ENCODE data around the gene MACROH2A1.

Gene MACROH2A1

GRCh38 chr5:135318924-135319323, 80.1 kb downstream of the MACROH2A1 start:
- Histone ChIP-seq H3K27me3 (ENCODE audit: insufficient read depth, low read length, poor library complexity) (no peaks in the 10 kb centered on the region), H3K36me3 (ENCODE audit: insufficient read depth, low read length) (no peaks in the 10 kb centered on the region), H3K27ac (ENCODE audit: low read length) (no peak overlapping the region), H3K4me1 (ENCODE audit: insufficient read depth, low read length) (no peaks in the 10 kb centered on the region), H3K4me3 (ENCODE audit: low read depth in 1 of 2, low read length in 2 of 2) (no peak overlapping the region), H2AFZ (ENCODE audit: low read depth, low read length) (no peak overlapping the region), H3K9ac (ENCODE audit: low read depth, low read length) (no peak overlapping the region), H4K20me1 (ENCODE audit: insufficient read depth, low read length) (no peaks in the 10 kb centered on the region), H3K4me2 (ENCODE audit: insufficient read depth, low read length) (no peak overlapping the region), H3K79me2 (ENCODE audit: insufficient read depth, low read length) (no peaks in the 10 kb centered on the region), H3K9me3 (ENCODE audit: insufficient read depth, low read length, severe bottlenecking) (no peaks in the 10 kb centered on the region)
- TF ChIP-seq CTCF (IDR thresholded peaks at IDR 0.05; ENCODE audit: borderline replicate concordance, extremely low read depth, low read length, poor library complexity, severe bottlenecking) (no peak), EZH2 (IDR thresholded peaks at IDR 0.05; ENCODE audit: borderline replicate concordance, low read depth, low read length, severe bottlenecking) (no peak)
- no peak for DNase-seq
- ATAC-seq (ENCODE audit: insufficient read depth, low read depth) = no peak

GRCh38 chr5:135318037-135318436, 81.0 kb downstream of the MACROH2A1 start:
- Histone ChIP-seq H4K20me1 (ENCODE audit: insufficient read depth, low read length) (no peaks in the 10 kb centered on the region), H3K79me2 (ENCODE audit: insufficient read depth, low read length) (no peaks in the 10 kb centered on the region), H3K27ac (ENCODE audit: low read length) (no peak overlapping the region), H2AFZ (ENCODE audit: low read depth, low read length) (no peak overlapping the region), H3K4me3 (ENCODE audit: low read depth in 1 of 2, low read length in 2 of 2) (no peak overlapping the region), H3K9me3 (ENCODE audit: insufficient read depth, low read length, severe bottlenecking) (no peaks in the 10 kb centered on the region), H3K27me3 (ENCODE audit: insufficient read depth, low read length, poor library complexity) (no peaks in the 10 kb centered on the region), H3K9ac (ENCODE audit: low read depth, low read length) (no peak overlapping the region), H3K4me1 (ENCODE audit: insufficient read depth, low read length) (no peaks in the 10 kb centered on the region), H3K4me2 (ENCODE audit: insufficient read depth, low read length) (no peak overlapping the region), H3K36me3 (ENCODE audit: insufficient read depth, low read length) (no peaks in the 10 kb centered on the region)
- TF ChIP-seq CTCF (IDR thresholded peaks at IDR 0.05; ENCODE audit: borderline replicate concordance, extremely low read depth, low read length, poor library complexity, severe bottlenecking) = no peak
- no peak for TF ChIP-seq EZH2 (IDR thresholded peaks at IDR 0.05; ENCODE audit: borderline replicate concordance, low read depth, low read length, severe bottlenecking)
- ATAC-seq (ENCODE audit: insufficient read depth, low read depth) = no peak
- no peak for DNase-seq

- Histone ChIP-seq H3K9me3 (ENCODE audit: insufficient read depth, low read length, severe bottlenecking) (no peaks in the 10 kb centered on the region), H3K79me2 (ENCODE audit: insufficient read depth, low read length) (no peaks in the 10 kb centered on the region), H4K20me1 (ENCODE audit: insufficient read depth, low read length) (no peaks in the 10 kb centered on the region), H3K36me3 (ENCODE audit: insufficient read depth, low read length) (no peaks in the 10 kb centered on the region), H2AFZ (ENCODE audit: low read depth, low read length) (no peak overlapping the region), H3K4me3 (ENCODE audit: low read depth in 1 of 2, low read length in 2 of 2) (no peak overlapping the region), H3K27ac (ENCODE audit: low read length) (no peak overlapping the region), H3K4me1 (ENCODE audit: insufficient read depth, low read length) (no peaks in the 10 kb centered on the region), H3K9ac (ENCODE audit: low read depth, low read length) (no peak overlapping the region), H3K27me3 (ENCODE audit: insufficient read depth, low read length, poor library complexity) (no peaks in the 10 kb centered on the region), H3K4me2 (ENCODE audit: insufficient read depth, low read length) (no peak overlapping the region)
- DNase-seq (no peak), ATAC-seq (ENCODE audit: insufficient read depth, low read depth) (no peak)
- TF ChIP-seq CTCF (IDR thresholded peaks at IDR 0.05; ENCODE audit: borderline replicate concordance, extremely low read depth, low read length, poor library complexity, severe bottlenecking) (no peak), EZH2 (IDR thresholded peaks at IDR 0.05; ENCODE audit: borderline replicate concordance, low read depth, low read length, severe bottlenecking) (no peak)
These were observed 81.7 kb downstream of the MACROH2A1 start for GRCh38 chr5:135317286-135317685.

- H3K27me3 ChIP-seq (ENCODE audit: insufficient read depth, low read length, poor library complexity) = no peaks in the 10 kb centered on the region
- no peak for TF ChIP-seq CTCF (IDR thresholded peaks at IDR 0.05; ENCODE audit: borderline replicate concordance, extremely low read depth, low read length, poor library complexity, severe bottlenecking)
- no peak for TF ChIP-seq EZH2 (IDR thresholded peaks at IDR 0.05; ENCODE audit: borderline replicate concordance, low read depth, low read length, severe bottlenecking)
- no peak overlapping the region for H3K9ac ChIP-seq (ENCODE audit: low read depth, low read length)
- no peak overlapping the region for H3K4me3 ChIP-seq (ENCODE audit: low read depth in 1 of 2, low read length in 2 of 2)
- no peaks in the 10 kb centered on the region for H3K36me3 ChIP-seq (ENCODE audit: insufficient read depth, low read length)
- ATAC-seq (ENCODE audit: insufficient read depth, low read depth) (no peak), DNase-seq (no peak)
- no peaks in the 10 kb centered on the region for H4K20me1 ChIP-seq (ENCODE audit: insufficient read depth, low read length)
- H3K79me2 ChIP-seq (ENCODE audit: insufficient read depth, low read length) = no peaks in the 10 kb centered on the region
- H3K4me1 ChIP-seq (ENCODE audit: insufficient read depth, low read length) = peaks cover 13% of the 10 kb centered on the region
- H3K9me3 ChIP-seq (ENCODE audit: insufficient read depth, low read length, severe bottlenecking) = no peaks in the 10 kb centered on the region
- H3K27ac ChIP-seq (ENCODE audit: low read length) = no peak overlapping the region
- no peak overlapping the region for H3K4me2 ChIP-seq (ENCODE audit: insufficient read depth, low read length)
- no peak overlapping the region for H2AFZ ChIP-seq (ENCODE audit: low read depth, low read length)
These were observed 83.6 kb downstream of the MACROH2A1 start for GRCh38 chr5:135315386-135315785.

All from DND-41 (cell line).